ENCODE data around the gene CLDN9. TPM values are rescaled to one million over a fixed set of nuclear protein-coding genes. Genes with fewer than 3 reads are reported as not detected.

CLDN9 gene
- 0.11 and 0.14 TPM in 2 replicates for total RNA-seq

GRCh38 chr16:3012828-3013420 is at the start of gene CLDN9:
TSS of gene CLDN9 (plus strand) at chr16:3012923. CDS start at chr16:3013363, 440 bp downstream.
- DNase-seq (ENCODE audit: low spot score), result no peak
- intact Hi-C loops (cut with micrococcal nuclease), result no loop called here
- Mint-ChIP-seq H3K4me1 (ENCODE audit: low read depth) (peaks cover 9% of the 10 kb centered on the region), H3K9me3 (no peaks in the 10 kb centered on the region), H3K27ac (no peak within 1 kb of the TSS), H3K36me3 (ENCODE audit: low read depth) (no peaks in the 10 kb centered on the region), H3K27me3 (ENCODE audit: low read depth) (peaks cover 15% of the 10 kb centered on the region), H3K4me3 (ENCODE audit: low read depth) (no peak within 1 kb of the TSS)

- peak overlapping the region; percentile 77 for H3K4me3 Mint-ChIP-seq (ENCODE audit: low read depth)
- DNase-seq (ENCODE audit: low spot score), result no peak
- no peaks in the 10 kb centered on the region for H3K9me3 Mint-ChIP-seq
- no peak overlapping the region for H3K27ac Mint-ChIP-seq
- peaks cover 11% of the 10 kb centered on the region for H3K4me1 Mint-ChIP-seq (ENCODE audit: low read depth)
- peaks cover under 1% of the 10 kb centered on the region for H3K36me3 Mint-ChIP-seq (ENCODE audit: low read depth)
- intact Hi-C loops (cut with micrococcal nuclease), result no loop called here
- H3K27me3 Mint-ChIP-seq (ENCODE audit: low read depth), result peaks cover 28% of the 10 kb centered on the region
Measured at GRCh38 chr16:2963074-2963722, 49.5 kb upstream of the CLDN9 start.

GRCh38 chr16:2963723-2964474 is 48.8 kb upstream of the CLDN9 start, which contains the start of gene KREMEN2:
TSS of gene KREMEN2 (plus strand) at chr16:2964275. CDS start at chr16:2964521, 246 bp downstream.
- peaks cover 15% of the 10 kb centered on the region for H3K4me1 Mint-ChIP-seq (ENCODE audit: low read depth)
- H3K36me3 Mint-ChIP-seq (ENCODE audit: low read depth), result peaks cover 3% of the 10 kb centered on the region
- intact Hi-C loops (cut with micrococcal nuclease), result no loop called here
- peaks cover 31% of the 10 kb centered on the region for H3K27me3 Mint-ChIP-seq (ENCODE audit: low read depth)
- H3K4me3 Mint-ChIP-seq (ENCODE audit: low read depth), result peak within 1 kb of the TSS; percentile 77
- H3K27ac Mint-ChIP-seq, result no peak within 1 kb of the TSS
- DNase-seq (ENCODE audit: low spot score), result no peak
- H3K9me3 Mint-ChIP-seq, result no peaks in the 10 kb centered on the region

GRCh38 chr16:2964475-2965336 is 48.0 kb upstream of the CLDN9 start:
- Mint-ChIP-seq H3K4me1 (ENCODE audit: low read depth) (peaks cover 15% of the 10 kb centered on the region), H3K27me3 (ENCODE audit: low read depth) (peaks cover 30% of the 10 kb centered on the region), H3K36me3 (ENCODE audit: low read depth) (peaks cover 3% of the 10 kb centered on the region), H3K4me3 (ENCODE audit: low read depth) (peak overlapping the region; percentile 39), H3K27ac (no peak overlapping the region), H3K9me3 (no peaks in the 10 kb centered on the region)
- DNase-seq (ENCODE audit: low spot score), result peak; percentile 64
- intact Hi-C loops (cut with micrococcal nuclease), result no loop called here

- no peak overlapping the region for H3K27ac Mint-ChIP-seq
- no peak for DNase-seq (ENCODE audit: low spot score)
- H3K36me3 Mint-ChIP-seq (ENCODE audit: low read depth), result peaks cover 11% of the 10 kb centered on the region
- no peak overlapping the region for H3K4me3 Mint-ChIP-seq (ENCODE audit: low read depth)
- H3K27me3 Mint-ChIP-seq (ENCODE audit: low read depth), result peaks cover 27% of the 10 kb centered on the region
- peaks cover 24% of the 10 kb centered on the region for H3K4me1 Mint-ChIP-seq (ENCODE audit: low read depth)
- intact Hi-C loops (cut with micrococcal nuclease), result no loop called here
- no peaks in the 10 kb centered on the region for H3K9me3 Mint-ChIP-seq
Measured at GRCh38 chr16:2966043-2966807, 46.5 kb upstream of the CLDN9 start.

GRCh38 chr16:2966808-2967191 is 45.9 kb upstream of the CLDN9 start:
- Mint-ChIP-seq H3K27me3 (ENCODE audit: low read depth) (peaks cover 25% of the 10 kb centered on the region), H3K9me3 (no peaks in the 10 kb centered on the region), H3K4me1 (ENCODE audit: low read depth) (peaks cover 22% of the 10 kb centered on the region), H3K27ac (no peak overlapping the region), H3K4me3 (ENCODE audit: low read depth) (no peak overlapping the region), H3K36me3 (ENCODE audit: low read depth) (peaks cover 13% of the 10 kb centered on the region)
- no peak for DNase-seq (ENCODE audit: low spot score)
- intact Hi-C loops (cut with micrococcal nuclease), result no loop called here

- no peaks in the 10 kb centered on the region for H3K9me3 Mint-ChIP-seq
- peaks cover 17% of the 10 kb centered on the region for H3K36me3 Mint-ChIP-seq (ENCODE audit: low read depth)
- intact Hi-C loops (cut with micrococcal nuclease), result no loop called here
- H3K4me1 Mint-ChIP-seq (ENCODE audit: low read depth), result peaks cover 23% of the 10 kb centered on the region
- no peak for DNase-seq (ENCODE audit: low spot score)
- no peak overlapping the region for H3K27ac Mint-ChIP-seq
- H3K27me3 Mint-ChIP-seq (ENCODE audit: low read depth), result peaks cover 21% of the 10 kb centered on the region
- H3K4me3 Mint-ChIP-seq (ENCODE audit: low read depth), result no peak overlapping the region
Measured at GRCh38 chr16:2967211-2967631, 45.5 kb upstream of the CLDN9 start.

- DNase-seq (ENCODE audit: low spot score), result no peak
- Mint-ChIP-seq H3K36me3 (ENCODE audit: low read depth) (peaks cover 23% of the 10 kb centered on the region), H3K27me3 (ENCODE audit: low read depth) (peaks cover 21% of the 10 kb centered on the region), H3K9me3 (no peaks in the 10 kb centered on the region), H3K27ac (no peak overlapping the region), H3K4me1 (ENCODE audit: low read depth) (peaks cover 23% of the 10 kb centered on the region), H3K4me3 (ENCODE audit: low read depth) (peak overlapping the region; percentile 8)
- intact Hi-C loops (cut with micrococcal nuclease), result loop anchor here (2.0 kb wide), 2 partner anchors 15 to 63 kb away; no protein-coding TSS in a partner anchor
Measured at GRCh38 chr16:2967721-2968161, 45.0 kb upstream of the CLDN9 start.

- DNase-seq (ENCODE audit: low spot score), result no peak
- Mint-ChIP-seq H3K27me3 (ENCODE audit: low read depth) (peaks cover 19% of the 10 kb centered on the region), H3K9me3 (no peaks in the 10 kb centered on the region), H3K4me3 (ENCODE audit: low read depth) (peak overlapping the region; percentile 70), H3K27ac (peak overlapping the region; percentile 38), H3K4me1 (ENCODE audit: low read depth) (peaks cover 23% of the 10 kb centered on the region), H3K36me3 (ENCODE audit: low read depth) (peaks cover 23% of the 10 kb centered on the region)
- intact Hi-C loops (cut with micrococcal nuclease), result loop anchor here (2.0 kb wide), 2 partner anchors 14 to 64 kb away; no protein-coding TSS in a partner anchor
Measured at GRCh38 chr16:2968368-2968737, 44.4 kb upstream of the CLDN9 start.

GRCh38 chr16:2968738-2969544 is 43.8 kb upstream of the CLDN9 start, which contains the start of gene PAQR4:
TSS of gene PAQR4 (plus strand) at chr16:2969348. CDS start at chr16:2969675, 327 bp downstream.
- H3K27ac Mint-ChIP-seq, result peak within 1 kb of the TSS; percentile 38
- intact Hi-C loops (cut with micrococcal nuclease), result loop anchor here (2.0 kb wide), 2 partner anchors 14 to 64 kb away; no protein-coding TSS in a partner anchor

More at GRCh38 chr16:2968738-2969544, 43.8 kb upstream of the CLDN9 start, which contains the start of gene PAQR4:
- Mint-ChIP-seq H3K4me3 (ENCODE audit: low read depth) (peak within 1 kb of the TSS; percentile 76), H3K27me3 (ENCODE audit: low read depth) (peaks cover 17% of the 10 kb centered on the region), H3K9me3 (no peaks in the 10 kb centered on the region), H3K36me3 (ENCODE audit: low read depth) (peaks cover 23% of the 10 kb centered on the region), H3K4me1 (ENCODE audit: low read depth) (peaks cover 23% of the 10 kb centered on the region)
- peak; percentile 83 for DNase-seq (ENCODE audit: low spot score)
